Left lung (tissue), 10 donors: ENCODE measurements around the gene ZBED1. TPM values are rescaled to one million over a fixed set of nuclear protein-coding genes. Genes with fewer than 3 reads are reported as not detected.
"Not testable (repeated sequence)": the region's sequence is repeated elsewhere in the genome, so short reads cannot be mapped to it uniquely, and the experiment has no call there.

ENCODE experiments used
- ATAC-seq: fragments of 200-7000 bp; cut with Tn5 transposase; one replicate; pipeline ENCODE4 v1.9.1; 2020; ENCODE audit warnings: moderate library complexity
- DNase-seq, 4 donors: peaks; one replicate each; pipeline ENCODE4 v3.0.0-alpha.2; 2013 to 2020
- H3K27ac ChIP-seq, 2 donors: fragments of 200-600 bp; sonication (generic) in 1 of 2; one replicate each; pipeline versions ENCODE4 v1.5.0 to v1.8.0; 2020 to 2021
- H3K27me3 ChIP-seq, 2 donors: fragments of 200-600 bp; sonication (generic) in 1 of 2; one replicate each; pipeline versions ENCODE4 v1.5.0 to v1.8.0; 2020 to 2021
- H3K36me3 ChIP-seq, 2 donors: fragments of 200-600 bp; sonication (generic) in 1 of 2; one replicate each; pipeline versions ENCODE4 v1.5.0 to v1.8.0; 2020 to 2021
- H3K4me1 ChIP-seq, 2 donors: fragments of 200-600 bp; one replicate each; pipeline ENCODE4 v1.8.0; 2021
- H3K4me3 ChIP-seq, 2 donors: fragments of 200-600 bp; sonication (generic) in 1 of 2; one replicate each; pipeline versions ENCODE4 v1.5.0 to v1.8.0; 2020 to 2021; ENCODE audit warnings: mild to moderate bottlenecking in 1 of 2
- H3K9me3 ChIP-seq, 2 donors: fragments of 200-600 bp; sonication (generic) in 1 of 2; one replicate each; pipeline versions ENCODE4 v1.5.0 to v1.8.0; 2020 to 2021
- intact Hi-C, 2 donors: fragments of 100-400 bp; cut with DNase I; formaldehyde crosslinking; loops; one replicate each; pipeline versions ENCODE4 v1.11.2 to v1.14.2; 2022
- polyA plus RNA-seq, 6 donors: library from polyadenylated mRNA; unstranded; fragments of 120-200 nt; gene quantifications; one replicate each; pipeline ENCODE4 v1.2.1, GENCODE V29; 2013; ENCODE audit not compliant: insufficient read length in 6 of 6
- total RNA-seq, 2 donors: library from RNA; stranded (reverse); fragmentation: NEBNext Ultra II Directional; extraction: Animal tissue kit (Norgen Biotek cat#: 25700); gene quantifications; one replicate each; pipeline ENCODE4 v1.2.1, GENCODE V29; 2021
- TF ChIP-seq, protein P1 (sequence below), 2 donors: fragments of 200-600 bp; sonication (generic) in 1 of 2; IDR thresholded peaks; one replicate each; pipeline versions ENCODE4 v1.5.0 to v1.8.0; 2021; ENCODE audit warnings: antibody characterized with exemption in 2 of 2
- donor health status: DM: no; HTN: yes; CAD: no.
- donor health status: DM: no; HTN: no; CAD: no.

Gene ZBED1
- total and polyA plus RNA-seq, 8 donors, result 26.1 to 40.2 (median 31.1) TPM

DNA sequence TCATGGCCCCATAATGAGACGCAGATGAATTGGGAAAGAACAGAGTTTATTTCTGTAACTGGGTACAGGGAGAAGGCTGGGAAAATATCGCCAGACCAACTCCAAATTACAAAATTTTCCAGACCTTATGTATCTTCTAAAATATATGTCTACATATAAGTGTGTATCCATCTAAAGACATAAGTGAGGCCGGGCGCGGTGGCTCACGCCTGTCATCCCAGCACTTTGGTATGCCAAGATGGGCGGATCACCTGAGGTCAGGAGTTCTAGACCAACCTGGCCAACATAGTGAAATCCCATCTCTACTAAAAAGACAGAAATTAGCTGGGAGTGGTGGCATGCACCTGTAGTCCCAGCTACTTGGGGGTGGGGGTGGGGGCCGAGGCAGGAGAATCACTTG, 11.7 kb upstream of the ZBED1 start:
- intact Hi-C loops, result no loop called here
- ATAC-seq, result no peak
- H3K36me3 ChIP-seq, result no peaks in the 10 kb centered on the region
- H3K4me3 ChIP-seq, result no peak overlapping the region
- no peak overlapping the region for H3K27ac ChIP-seq
- DNase-seq, result no peak
- H3K4me1 ChIP-seq, result no peaks in the 10 kb centered on the region
- H3K27me3 ChIP-seq, result no peaks in the 10 kb centered on the region
- no peaks in the 10 kb centered on the region for H3K9me3 ChIP-seq
- TF ChIP-seq, protein P1, sequence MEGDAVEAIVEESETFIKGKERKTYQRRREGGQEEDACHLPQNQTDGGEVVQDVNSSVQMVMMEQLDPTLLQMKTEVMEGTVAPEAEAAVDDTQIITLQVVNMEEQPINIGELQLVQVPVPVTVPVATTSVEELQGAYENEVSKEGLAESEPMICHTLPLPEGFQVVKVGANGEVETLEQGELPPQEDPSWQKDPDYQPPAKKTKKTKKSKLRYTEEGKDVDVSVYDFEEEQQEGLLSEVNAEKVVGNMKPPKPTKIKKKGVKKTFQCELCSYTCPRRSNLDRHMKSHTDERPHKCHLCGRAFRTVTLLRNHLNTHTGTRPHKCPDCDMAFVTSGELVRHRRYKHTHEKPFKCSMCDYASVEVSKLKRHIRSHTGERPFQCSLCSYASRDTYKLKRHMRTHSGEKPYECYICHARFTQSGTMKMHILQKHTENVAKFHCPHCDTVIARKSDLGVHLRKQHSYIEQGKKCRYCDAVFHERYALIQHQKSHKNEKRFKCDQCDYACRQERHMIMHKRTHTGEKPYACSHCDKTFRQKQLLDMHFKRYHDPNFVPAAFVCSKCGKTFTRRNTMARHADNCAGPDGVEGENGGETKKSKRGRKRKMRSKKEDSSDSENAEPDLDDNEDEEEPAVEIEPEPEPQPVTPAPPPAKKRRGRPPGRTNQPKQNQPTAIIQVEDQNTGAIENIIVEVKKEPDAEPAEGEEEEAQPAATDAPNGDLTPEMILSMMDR (IDR thresholded peaks at IDR 0.05), result no peak

DNA sequence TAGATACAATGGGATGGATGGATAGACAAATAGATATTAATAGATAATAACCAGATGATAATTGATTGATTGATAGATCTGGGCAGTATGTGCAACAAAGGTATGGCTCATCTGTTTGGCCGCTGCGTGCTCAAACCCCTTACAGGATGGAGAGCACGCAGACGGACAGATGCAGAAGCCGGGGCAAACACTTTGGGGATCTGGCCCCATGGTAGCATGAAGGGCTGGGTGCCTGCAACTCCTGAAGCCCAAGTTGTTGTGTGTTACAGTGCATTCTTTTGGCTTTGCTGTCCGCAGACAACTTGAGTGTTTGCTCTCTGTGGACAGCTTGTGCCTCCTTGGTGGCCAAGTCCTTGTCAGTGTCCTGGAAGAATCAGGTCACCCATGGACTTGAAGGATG, 10.6 kb upstream of the ZBED1 start:
- Histone ChIP-seq H3K27ac (no peak overlapping the region), H3K4me1 (no peaks in the 10 kb centered on the region), H3K9me3 (no peaks in the 10 kb centered on the region), H3K27me3 (no peaks in the 10 kb centered on the region), H3K4me3 (no peak overlapping the region), H3K36me3 (no peaks in the 10 kb centered on the region)
- no peak for DNase-seq
- no peak for ATAC-seq
- intact Hi-C loops, result no loop called here
- TF ChIP-seq, protein P1 (IDR thresholded peaks at IDR 0.05), result no peak

DNA sequence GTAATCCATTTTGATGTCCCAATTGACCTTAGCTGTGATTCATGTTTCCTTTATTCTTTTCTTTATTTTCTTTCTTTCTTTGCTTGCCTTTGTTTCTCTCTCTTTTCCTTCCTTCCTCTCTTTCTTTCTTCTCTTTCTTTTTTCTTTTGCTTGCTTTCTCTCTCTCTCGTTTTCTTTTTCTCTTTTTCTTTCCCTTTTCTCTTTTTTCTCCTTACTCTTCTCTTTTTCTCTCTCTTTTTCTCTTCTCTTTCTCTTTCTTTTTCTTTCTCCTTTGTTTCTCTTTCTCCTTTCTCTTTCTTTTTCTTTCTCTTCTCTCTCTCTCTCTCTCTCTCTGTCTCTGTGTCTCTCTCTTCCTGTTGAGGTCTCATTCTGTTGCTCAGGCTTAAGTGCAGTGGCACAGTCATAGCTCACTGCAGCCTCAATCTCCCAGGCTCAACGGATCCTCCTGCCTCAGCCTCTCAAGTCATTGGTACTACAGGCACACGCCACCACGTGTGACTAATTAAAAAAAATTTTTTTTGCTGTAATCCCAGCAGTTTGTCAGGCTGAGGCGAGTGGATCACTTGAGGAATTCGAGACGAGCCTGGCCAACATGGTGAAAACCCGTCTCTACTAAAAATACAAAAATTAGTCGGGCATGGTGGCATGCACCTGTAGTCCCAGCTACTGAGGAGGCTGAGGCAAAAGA, 8.0 kb upstream of the ZBED1 start:
- TF ChIP-seq, protein P1 (IDR thresholded peaks at IDR 0.05), result no peak
- H3K4me3 ChIP-seq, result no peak overlapping the region
- H3K27me3 ChIP-seq, result no peaks in the 10 kb centered on the region
- DNase-seq (peak in 1 of 4 donors; percentile 5), ATAC-seq (no peak)
- H3K36me3 ChIP-seq, result no peaks in the 10 kb centered on the region
- H3K4me1 ChIP-seq, result no peaks in the 10 kb centered on the region
- no peaks in the 10 kb centered on the region for H3K9me3 ChIP-seq
- intact Hi-C loops, result no loop called here
- no peak overlapping the region for H3K27ac ChIP-seq

DNA sequence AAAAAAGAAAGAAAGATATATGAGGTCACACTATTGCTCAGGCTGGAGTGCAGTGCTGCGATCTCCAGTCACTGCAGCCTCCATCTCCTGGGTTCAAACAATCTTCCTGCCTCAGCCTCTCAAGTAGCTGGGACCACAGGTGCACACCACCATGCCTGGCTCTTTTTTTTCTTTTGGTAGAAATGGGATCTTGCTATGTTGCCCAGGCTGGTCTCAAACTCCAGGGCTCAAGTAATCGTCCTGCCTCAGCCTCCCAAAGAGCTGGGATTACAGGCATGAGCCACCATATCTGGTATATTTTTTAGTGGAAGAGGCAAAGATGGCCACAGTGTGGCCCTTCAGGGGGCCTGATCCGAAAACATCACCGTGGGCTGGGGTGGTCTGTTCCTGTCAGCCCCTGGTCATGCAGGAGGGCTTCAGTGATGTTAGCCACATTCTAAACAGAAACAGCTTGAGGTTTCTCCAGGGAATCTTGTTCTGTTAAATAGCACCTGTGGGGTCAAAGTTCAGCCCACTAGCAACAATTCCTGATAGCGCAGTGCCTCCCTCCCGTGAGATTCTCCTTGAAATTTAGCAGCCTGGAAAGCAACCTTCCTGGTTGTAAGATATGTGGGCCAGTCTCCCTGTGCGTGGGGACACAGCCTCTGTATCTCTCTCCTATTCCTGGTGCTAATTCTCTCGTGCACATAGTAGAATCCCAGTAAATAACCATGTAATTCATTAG, 7.3 kb upstream of the ZBED1 start:
- no peaks in the 10 kb centered on the region for H3K9me3 ChIP-seq
- no peak for ATAC-seq
- no peaks in the 10 kb centered on the region for H3K27me3 ChIP-seq
- no peak overlapping the region for H3K4me3 ChIP-seq
- H3K27ac ChIP-seq, result no peak overlapping the region
- intact Hi-C loops, result no loop called here
- H3K36me3 ChIP-seq, result no peaks in the 10 kb centered on the region
- TF ChIP-seq, protein P1 (IDR thresholded peaks at IDR 0.05), result no peak
- H3K4me1 ChIP-seq, result no peaks in the 10 kb centered on the region
- peak in 1 of 4 donors; percentile 8 for DNase-seq

DNA sequence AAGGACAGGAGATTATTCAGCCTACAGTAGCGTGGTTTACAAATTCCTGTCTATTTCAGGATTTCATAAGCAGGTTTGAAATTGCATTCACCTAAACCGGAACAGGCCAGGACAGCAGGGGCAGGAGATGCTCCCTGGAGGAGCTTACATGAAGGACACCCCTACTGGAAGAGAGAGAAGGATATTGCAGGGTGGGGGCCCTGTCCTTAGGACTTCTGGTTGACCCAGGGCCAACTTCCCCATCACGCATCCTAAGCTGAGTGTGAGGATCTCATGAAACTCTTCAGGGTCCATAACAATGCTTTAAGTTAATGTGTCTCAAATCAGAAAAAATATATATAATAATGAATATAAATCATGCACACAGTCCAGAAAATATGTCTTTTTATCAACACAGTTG, 6.4 kb upstream of the ZBED1 start:
- intact Hi-C loops, result no loop called here
- Histone ChIP-seq H3K4me3 (no peak overlapping the region), H3K27me3 (no peaks in the 10 kb centered on the region), H3K4me1 (no peaks in the 10 kb centered on the region), H3K27ac (no peak overlapping the region), H3K36me3 (no peaks in the 10 kb centered on the region), H3K9me3 (no peaks in the 10 kb centered on the region)
- DNase-seq (peak in 1 of 4 donors; percentile 20), ATAC-seq (no peak)
- TF ChIP-seq, protein P1 (IDR thresholded peaks at IDR 0.05), result no peak

DNA sequence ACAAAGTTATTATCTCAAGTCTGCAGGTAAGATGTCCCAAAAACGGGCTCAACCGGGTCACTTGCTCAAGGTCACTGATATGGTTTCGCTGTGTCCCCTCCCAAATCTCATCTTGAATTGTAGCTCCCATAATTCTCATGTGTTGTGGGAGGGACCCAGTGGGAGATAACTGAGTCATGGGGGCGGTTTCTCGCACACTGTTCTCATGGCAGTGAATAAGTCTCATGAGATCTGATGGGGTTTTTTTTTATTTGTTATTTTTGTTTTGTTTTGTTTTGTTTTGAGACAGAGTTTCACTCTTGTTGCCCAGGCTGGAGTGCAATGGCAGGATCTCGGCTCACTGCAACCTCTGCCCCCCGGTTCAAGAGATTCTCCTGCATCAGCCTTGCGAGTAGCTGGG, 4.6 kb upstream of the ZBED1 start:
- H3K9me3 ChIP-seq, H3K4me1 ChIP-seq, intact Hi-C loops, H3K36me3 ChIP-seq, H3K4me3 ChIP-seq, ATAC-seq, H3K27me3 ChIP-seq, H3K27ac ChIP-seq, DNase-seq: not testable (repeated sequence)
